ENCODE data around the gene FHOD3.

GRCh38 chr18:36334798-36335197, 37.3 kb downstream of the FHOD3 start:
- TF ChIP-seq ATF2 (IDR thresholded peaks at IDR 0.05; ENCODE audit: low read length) = no peak
- TF ChIP-seq, protein P1, sequence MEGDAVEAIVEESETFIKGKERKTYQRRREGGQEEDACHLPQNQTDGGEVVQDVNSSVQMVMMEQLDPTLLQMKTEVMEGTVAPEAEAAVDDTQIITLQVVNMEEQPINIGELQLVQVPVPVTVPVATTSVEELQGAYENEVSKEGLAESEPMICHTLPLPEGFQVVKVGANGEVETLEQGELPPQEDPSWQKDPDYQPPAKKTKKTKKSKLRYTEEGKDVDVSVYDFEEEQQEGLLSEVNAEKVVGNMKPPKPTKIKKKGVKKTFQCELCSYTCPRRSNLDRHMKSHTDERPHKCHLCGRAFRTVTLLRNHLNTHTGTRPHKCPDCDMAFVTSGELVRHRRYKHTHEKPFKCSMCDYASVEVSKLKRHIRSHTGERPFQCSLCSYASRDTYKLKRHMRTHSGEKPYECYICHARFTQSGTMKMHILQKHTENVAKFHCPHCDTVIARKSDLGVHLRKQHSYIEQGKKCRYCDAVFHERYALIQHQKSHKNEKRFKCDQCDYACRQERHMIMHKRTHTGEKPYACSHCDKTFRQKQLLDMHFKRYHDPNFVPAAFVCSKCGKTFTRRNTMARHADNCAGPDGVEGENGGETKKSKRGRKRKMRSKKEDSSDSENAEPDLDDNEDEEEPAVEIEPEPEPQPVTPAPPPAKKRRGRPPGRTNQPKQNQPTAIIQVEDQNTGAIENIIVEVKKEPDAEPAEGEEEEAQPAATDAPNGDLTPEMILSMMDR (IDR thresholded peaks at IDR 0.05; ENCODE audit: control extremely low read depth in 1 of 3, insufficient read depth in 1 of 3, low read depth in 1 of 3, low read length in 3 of 3) = no peak
- no peak for TF ChIP-seq PHF8 (conservative IDR thresholded peaks at IDR 0.05; ENCODE audit: low read depth, low read length)
- TF ChIP-seq SRF (IDR thresholded peaks at IDR 0.05; ENCODE audit: low read depth, low read length) = no peak
- no peak for TF ChIP-seq RAD21 (IDR thresholded peaks at IDR 0.05 in 1 of 2, conservative IDR thresholded peaks at IDR 0.05 in 1 of 2; ENCODE audit: low read depth in 2 of 2, low read length in 2 of 2)
